T-helper 17 cell (primary cell): ENCODE results near the gene BAZ1B. TPM values are rescaled to one million over a fixed set of nuclear protein-coding genes. Genes with fewer than 3 reads are reported as not detected.
A peak's percentile ranks its signal among the peaks of the same experiment; 100 is the strongest.
"Not testable (repeated sequence)": the region's sequence is repeated elsewhere in the genome, so short reads cannot be mapped to it uniquely, and the experiment has no call there.

Experiments
- ATAC-seq: fragments of 150-1000 bp; cut with Tn5 transposase; 2 replicates; pipeline ENCODE4 v1.10.0; 2021; ENCODE audit warnings: mild to moderate bottlenecking, moderate library complexity
- DNase-seq, 3 donors: peaks; one replicate each; pipeline versions ENCODE4 v3.0.0 to v3.0.0-alpha.2; 2020 to 2021
- H3K9me3 ChIP-seq: one replicate; pipeline ENCODE4 v1.7.0; 2013; ENCODE audit warnings: low read length, mild to moderate bottlenecking; ENCODE audit not compliant: control insufficient read depth, poor library complexity, severe bottlenecking
- H3K27ac Mint-ChIP-seq: one replicate; pipeline ENCODE4 v1.8.0; 2022; ENCODE audit warnings: mild to moderate bottlenecking, moderate library complexity, mixed read lengths
- H3K27me3 Mint-ChIP-seq: one replicate; pipeline ENCODE4 v1.8.0; 2022; ENCODE audit warnings: mixed read lengths
- H3K36me3 Mint-ChIP-seq: one replicate; pipeline ENCODE4 v1.8.0; 2022; ENCODE audit warnings: low read depth, mixed read lengths
- H3K4me1 Mint-ChIP-seq: one replicate; pipeline ENCODE4 v1.8.0; 2022; ENCODE audit warnings: mild to moderate bottlenecking, mixed read lengths
- H3K4me3 Mint-ChIP-seq: one replicate; pipeline ENCODE4 v1.8.0; 2022; ENCODE audit warnings: mild to moderate bottlenecking, moderate library complexity, mixed read lengths
- total RNA-seq, 4 donors: library from RNA in 2 of 4; stranded (reverse) in 2 of 4; gene quantifications; one replicate each; pipeline ENCODE4 v1.2.3 and lab custom pipeline; 2022 to 2026

BAZ1B gene
- total RNA-seq, 2 donors from 2014 or later, result 51.2 to 52.6 TPM

GRCh38 chr7:73556208-73557107 is 34.4 kb upstream of the BAZ1B start:
- peaks cover 28% of the 10 kb centered on the region for H3K4me1 Mint-ChIP-seq
- H3K9me3 ChIP-seq, result no peaks in the 10 kb centered on the region
- no peaks in the 10 kb centered on the region for H3K27me3 Mint-ChIP-seq
- H3K27ac Mint-ChIP-seq, result peak overlapping the region; percentile 95
- ATAC-seq (no peak), DNase-seq (no peak)
- H3K36me3 Mint-ChIP-seq, result peaks cover 2% of the 10 kb centered on the region
- H3K4me3 Mint-ChIP-seq, result peak overlapping the region; percentile 95

- Mint-ChIP-seq H3K4me1 (peaks cover 32% of the 10 kb centered on the region), H3K36me3 (peaks cover 2% of the 10 kb centered on the region), H3K4me3 (peak overlapping the region; percentile 95), H3K27ac (peak overlapping the region; percentile 95), H3K27me3 (no peaks in the 10 kb centered on the region)
- ATAC-seq (no peak), DNase-seq (no peak)
- no peaks in the 10 kb centered on the region for H3K9me3 ChIP-seq
These were observed 33.4 kb upstream of the BAZ1B start for GRCh38 chr7:73555411-73555982.

- H3K9me3 ChIP-seq, H3K27me3 Mint-ChIP-seq, DNase-seq, H3K36me3 Mint-ChIP-seq, H3K4me3 Mint-ChIP-seq, H3K27ac Mint-ChIP-seq, ATAC-seq: not testable (repeated sequence)
- peaks cover 35% of the 10 kb centered on the region for H3K4me1 Mint-ChIP-seq
These were observed 28.0 kb upstream of the BAZ1B start for GRCh38 chr7:73550093-73550492.

- no peak overlapping the region for H3K4me3 Mint-ChIP-seq
- DNase-seq (no peak), ATAC-seq (no peak)
- peaks cover 2% of the 10 kb centered on the region for H3K36me3 Mint-ChIP-seq
- no peaks in the 10 kb centered on the region for H3K27me3 Mint-ChIP-seq
- H3K27ac Mint-ChIP-seq, result peak overlapping the region; percentile 37
- H3K9me3 ChIP-seq, result no peaks in the 10 kb centered on the region
- peaks cover 28% of the 10 kb centered on the region for H3K4me1 Mint-ChIP-seq
These were observed 27.1 kb upstream of the BAZ1B start for GRCh38 chr7:73549176-73549575.

- H3K9me3 ChIP-seq, result no peaks in the 10 kb centered on the region
- ATAC-seq, result no peak
- H3K4me1 Mint-ChIP-seq, result peaks cover 29% of the 10 kb centered on the region
- DNase-seq, result no peak
- no peak overlapping the region for H3K4me3 Mint-ChIP-seq
- peaks cover 2% of the 10 kb centered on the region for H3K36me3 Mint-ChIP-seq
- peak overlapping the region; percentile 57 for H3K27ac Mint-ChIP-seq
- no peaks in the 10 kb centered on the region for H3K27me3 Mint-ChIP-seq
These were observed 25.7 kb upstream of the BAZ1B start for GRCh38 chr7:73547841-73548240.

GRCh38 chr7:73544678-73545077 is 22.6 kb upstream of the BAZ1B start:
- H3K4me1 Mint-ChIP-seq, result peaks cover 21% of the 10 kb centered on the region
- DNase-seq, result no peak
- H3K27me3 Mint-ChIP-seq, result no peaks in the 10 kb centered on the region
- no peak overlapping the region for H3K4me3 Mint-ChIP-seq
- H3K9me3 ChIP-seq, result no peaks in the 10 kb centered on the region
- no peak overlapping the region for H3K27ac Mint-ChIP-seq
- ATAC-seq, result no peak
- peaks cover 2% of the 10 kb centered on the region for H3K36me3 Mint-ChIP-seq

GRCh38 chr7:73541722-73542121 is 19.6 kb upstream of the BAZ1B start:
- Mint-ChIP-seq H3K36me3 (peaks cover 4% of the 10 kb centered on the region), H3K4me1 (peaks cover 11% of the 10 kb centered on the region), H3K4me3 (no peak overlapping the region), H3K27me3 (no peaks in the 10 kb centered on the region), H3K27ac (peak overlapping the region; percentile 67)
- ATAC-seq (no peak), DNase-seq (no peak)
- H3K9me3 ChIP-seq, result no peaks in the 10 kb centered on the region

GRCh38 chr7:73539709-73540108 is 17.6 kb upstream of the BAZ1B start:
- ATAC-seq (no peak), DNase-seq (no peak)
- no peak overlapping the region for H3K4me3 Mint-ChIP-seq
- H3K36me3 Mint-ChIP-seq, result peaks cover 4% of the 10 kb centered on the region
- no peaks in the 10 kb centered on the region for H3K27me3 Mint-ChIP-seq
- H3K9me3 ChIP-seq, result no peaks in the 10 kb centered on the region
- H3K4me1 Mint-ChIP-seq, result peaks cover 5% of the 10 kb centered on the region
- no peak overlapping the region for H3K27ac Mint-ChIP-seq

GRCh38 chr7:73538510-73538909 is 16.4 kb upstream of the BAZ1B start:
- not testable (repeated sequence) for H3K36me3 Mint-ChIP-seq, H3K4me1 Mint-ChIP-seq, DNase-seq, H3K4me3 Mint-ChIP-seq, H3K27ac Mint-ChIP-seq, H3K9me3 ChIP-seq, H3K27me3 Mint-ChIP-seq, ATAC-seq

GRCh38 chr7:73537051-73537450 is 15.0 kb upstream of the BAZ1B start:
- no peaks in the 10 kb centered on the region for H3K9me3 ChIP-seq
- peak overlapping the region; percentile 11 for H3K27ac Mint-ChIP-seq
- DNase-seq (no peak), ATAC-seq (no peak)
- peaks cover 4% of the 10 kb centered on the region for H3K36me3 Mint-ChIP-seq
- H3K4me1 Mint-ChIP-seq, result peaks cover 5% of the 10 kb centered on the region
- H3K27me3 Mint-ChIP-seq, result no peaks in the 10 kb centered on the region
- no peak overlapping the region for H3K4me3 Mint-ChIP-seq

- H3K4me3 Mint-ChIP-seq, result no peak overlapping the region
- ATAC-seq, result no peak
- H3K27me3 Mint-ChIP-seq, result no peaks in the 10 kb centered on the region
- H3K9me3 ChIP-seq, result no peaks in the 10 kb centered on the region
- DNase-seq, result no peak
- peaks cover 5% of the 10 kb centered on the region for H3K4me1 Mint-ChIP-seq
- peaks cover 2% of the 10 kb centered on the region for H3K36me3 Mint-ChIP-seq
- H3K27ac Mint-ChIP-seq, result no peak overlapping the region
These were observed 14.4 kb upstream of the BAZ1B start for GRCh38 chr7:73536479-73536878.

GRCh38 chr7:73535918-73536317 is 13.8 kb upstream of the BAZ1B start:
- not testable (repeated sequence) for H3K4me3 Mint-ChIP-seq, H3K4me1 Mint-ChIP-seq, H3K27ac Mint-ChIP-seq, ATAC-seq, H3K9me3 ChIP-seq, H3K36me3 Mint-ChIP-seq, DNase-seq, H3K27me3 Mint-ChIP-seq

- no peak overlapping the region for H3K27ac Mint-ChIP-seq
- peaks cover 2% of the 10 kb centered on the region for H3K36me3 Mint-ChIP-seq
- DNase-seq (no peak), ATAC-seq (no peak)
- H3K4me1 Mint-ChIP-seq, result peaks cover 5% of the 10 kb centered on the region
- H3K27me3 Mint-ChIP-seq, result no peaks in the 10 kb centered on the region
- no peak overlapping the region for H3K4me3 Mint-ChIP-seq
- H3K9me3 ChIP-seq, result no peaks in the 10 kb centered on the region
These were observed 11.6 kb upstream of the BAZ1B start for GRCh38 chr7:73533742-73534141.

GRCh38 chr7:73532224-73532623 is 10.1 kb upstream of the BAZ1B start:
- Mint-ChIP-seq H3K27ac (no peak overlapping the region), H3K36me3 (peaks cover 2% of the 10 kb centered on the region), H3K4me3 (peak overlapping the region; percentile 10), H3K27me3 (no peaks in the 10 kb centered on the region), H3K4me1 (peaks cover 9% of the 10 kb centered on the region)
- ATAC-seq (no peak), DNase-seq (no peak)
- no peaks in the 10 kb centered on the region for H3K9me3 ChIP-seq
